OCI-LY7 (cell line): ENCODE results near the gene KNCN. TPM values are rescaled to one million over a fixed set of nuclear protein-coding genes. Genes with fewer than 3 reads are reported as not detected.

Experiments
- BruUV-seq: library from RNA; stranded (reverse); fragments of 400-500 nt; replicated peaks from 2 replicates; lab custom pipeline; 2021; lab: Mats Ljungman, UMichigan
- CTCF ChIA-PET: fragments of 300-600 bp; sonication (Branson Sonifier 250); formaldehyde crosslinking; loops from one replicate; lab custom pipeline; 2022; ENCODE audit warnings: antibody characterized with exemption; ENCODE audit not compliant: unreplicated experiment; lab: Charles Lee
- POLR2A ChIA-PET: fragments of 300-600 bp; sonication (Branson Sonifier 250); formaldehyde crosslinking; loops from one replicate; lab custom pipeline; 2022; ENCODE audit warnings: antibody characterized with exemption; lab: Charles Lee
- DNase-seq: peaks from one replicate; pipeline ENCODE4 v3.0.0-alpha.2; 2015; ENCODE audit warnings: low spot score
- H2AFZ ChIP-seq: fragments of 200-600 bp; sonication (generic), shearing (Covaris generic); 2 replicates; pipeline ENCODE4 v1.6.1; 2014; ENCODE audit warnings: mild to moderate bottlenecking, antibody characterized with exemption, low read length, moderate library complexity
- H3K27ac ChIP-seq: fragments of 200-600 bp; sonication (generic); 2 replicates; pipeline ENCODE4 v1.5.1; 2014; ENCODE audit warnings: mixed run types, low read depth, mild to moderate bottlenecking, moderate library complexity, low read length, inconsistent platforms; ENCODE audit not compliant: poor library complexity, severe bottlenecking
- H3K36me3 ChIP-seq: fragments of 200-600 bp; sonication (generic); 2 replicates; pipeline ENCODE4 v1.6.1; 2014; ENCODE audit warnings: mild to moderate bottlenecking, antibody characterized with exemption, low read length, moderate library complexity, mixed read lengths; ENCODE audit not compliant: insufficient read depth
- H3K4me1 ChIP-seq: fragments of 200-600 bp; sonication (generic); 2 replicates; pipeline ENCODE4 v1.5.1; 2014; ENCODE audit warnings: mild to moderate bottlenecking, low read length; ENCODE audit not compliant: insufficient read depth, poor library complexity, severe bottlenecking
- H3K4me2 ChIP-seq: fragments of 200-600 bp; sonication (generic); 2 replicates; pipeline ENCODE4 v1.6.1; 2014; ENCODE audit warnings: mild to moderate bottlenecking, low read length
- H3K4me3 ChIP-seq: fragments of 200-600 bp; sonication (generic); 2 replicates; pipeline ENCODE4 v1.5.1; 2014; ENCODE audit warnings: mild to moderate bottlenecking, low read depth, low read length; ENCODE audit not compliant: poor library complexity, severe bottlenecking
- H3K79me2 ChIP-seq: fragments of 200-600 bp; sonication (generic); 2 replicates; pipeline ENCODE4 v1.6.1; 2016; ENCODE audit warnings: low read depth, mild to moderate bottlenecking, low read length, moderate library complexity, mixed read lengths; ENCODE audit not compliant: insufficient read depth
- H3K9me2 ChIP-seq: fragments of 200-600 bp; sonication (generic); 2 replicates; pipeline ENCODE4 v1.6.1; 2016; ENCODE audit warnings: mild to moderate bottlenecking, low read length, mixed read lengths; ENCODE audit not compliant: insufficient read depth
- H3K9me3 ChIP-seq: fragments of 200-600 bp; sonication (generic); 2 replicates; pipeline ENCODE4 v1.6.1; 2014; ENCODE audit warnings: mild to moderate bottlenecking, mixed run types, low read length, mixed read lengths
- H4K20me1 ChIP-seq: fragments of 200-600 bp; sonication (generic); 2 replicates; pipeline ENCODE4 v1.6.1; 2014; ENCODE audit warnings: mild to moderate bottlenecking, antibody characterized with exemption, low read length, moderate library complexity, mixed read lengths; ENCODE audit not compliant: insufficient read depth
- CTCF ChIP-seq: fragments of 200-600 bp; sonication (generic); conservative IDR thresholded peaks from 2 replicates; pipeline ENCODE4 v1.5.1; 2014; ENCODE audit warnings: mild to moderate bottlenecking, antibody characterized with exemption, low read length, moderate library complexity, mixed read lengths
- EZH2phosphoT487 ChIP-seq: fragments of 200-600 bp; sonication (generic); IDR thresholded peaks from 2 replicates; pipeline ENCODE4 v1.6.1; 2018; ENCODE audit warnings: low read depth, borderline replicate concordance, mild to moderate bottlenecking, mixed run types, antibody characterized with exemption, low read length, moderate library complexity, mixed read lengths
- intact Hi-C: fragments of 100-400 bp; cut with micrococcal nuclease; formaldehyde crosslinking; loops from one replicate; pipeline ENCODE4 v1.10.0; 2022; ENCODE audit not compliant: unreplicated experiment
- total RNA-seq, 2 experiments: library from RNA; depleted of rRNA in 1 of 2; stranded (reverse); fragments of >200 nt in 1 of 2; shearing (Covaris generic) in 1 of 2; gene quantifications; 2 replicates each; pipeline ENCODE4 v1.2.3, GENCODE V29; 2014 to 2022

KNCN gene
- total RNA-seq, 2 experiments from 2014 or later, result not detected

GRCh38 chr1:46532095-46532494 is 19.4 kb downstream of the KNCN start:
- Histone ChIP-seq H3K79me2 (no peaks in the 10 kb centered on the region), H3K36me3 (no peaks in the 10 kb centered on the region), H3K4me2 (no peak overlapping the region), H3K4me3 (no peak overlapping the region), H3K4me1 (no peaks in the 10 kb centered on the region), H2AFZ (no peak overlapping the region), H3K9me3 (no peaks in the 10 kb centered on the region), H3K9me2 (no peaks in the 10 kb centered on the region), H3K27ac (no peak overlapping the region), H4K20me1 (no peaks in the 10 kb centered on the region)
- intact Hi-C loops, result no loop called here
- BruUV-seq, result no TSS peak
- TF ChIP-seq EZH2phosphoT487, result no peak
- no peak for TF ChIP-seq CTCF
- POLR2A ChIA-PET, result no interaction called here
- CTCF ChIA-PET, result no interaction called here
- no peak for DNase-seq

GRCh38 chr1:46530791-46531409 is 20.5 kb downstream of the KNCN start:
- Histone ChIP-seq H4K20me1 (no peaks in the 10 kb centered on the region), H3K4me1 (no peaks in the 10 kb centered on the region), H3K79me2 (no peaks in the 10 kb centered on the region), H3K4me2 (no peak overlapping the region), H3K36me3 (no peaks in the 10 kb centered on the region), H3K4me3 (no peak overlapping the region), H3K27ac (no peak overlapping the region), H2AFZ (no peak overlapping the region), H3K9me2 (no peaks in the 10 kb centered on the region), H3K9me3 (no peaks in the 10 kb centered on the region)
- CTCF ChIA-PET, result no interaction called here
- no peak for DNase-seq
- intact Hi-C loops, result no loop called here
- BruUV-seq, result no TSS peak
- POLR2A ChIA-PET, result no interaction called here
- TF ChIP-seq CTCF (no peak), EZH2phosphoT487 (no peak)

- TF ChIP-seq CTCF (no peak), EZH2phosphoT487 (no peak)
- Histone ChIP-seq H3K4me2 (no peak overlapping the region), H3K9me2 (no peaks in the 10 kb centered on the region), H2AFZ (no peak overlapping the region), H3K4me1 (no peaks in the 10 kb centered on the region), H3K4me3 (no peak overlapping the region), H4K20me1 (no peaks in the 10 kb centered on the region), H3K9me3 (no peaks in the 10 kb centered on the region), H3K79me2 (no peaks in the 10 kb centered on the region), H3K36me3 (no peaks in the 10 kb centered on the region), H3K27ac (no peak overlapping the region)
- POLR2A ChIA-PET, result no interaction called here
- DNase-seq, result no peak
- no TSS peak for BruUV-seq
- intact Hi-C loops, result no loop called here
- CTCF ChIA-PET, result interaction anchor here (1.8 kb wide), 1 partner anchor 53 kb away, joined by 6 read pairs; no protein-coding TSS in a partner anchor
These were observed 21.1 kb downstream of the KNCN start for GRCh38 chr1:46530311-46530710.
